HepG2 (cell line): Measurements from ENCODE around the gene IYD. TPM values are rescaled to one million over a fixed set of nuclear protein-coding genes. Genes with fewer than 3 reads are reported as not detected.

Experiments
- ATAC-seq: fragments of 200-7000 bp; cut with Tn5 transposase; 3 replicates; pipeline ENCODE4 v1.9.1; 2020; ENCODE audit warnings: mild to moderate bottlenecking, moderate library complexity
- BruUV-seq: library from RNA; stranded (reverse); fragments of 400-500 nt; replicated peaks from 2 replicates; lab custom pipeline; 2021; lab: Mats Ljungman, UMichigan
- CTCF ChIA-PET: fragments of 300-600 bp; formaldehyde crosslinking; extraction: SDS; loops from one replicate; lab custom pipeline; 2021; ENCODE audit warnings: low total read pairs, inconsistent platforms, low intra/inter-chr PET ratio; lab: Yijun Ruan, JAX
- POLR2A ChIA-PET: fragments of 350-600 bp; sonication (Branson Sonifier 250); formaldehyde crosslinking; loops from one replicate; lab custom pipeline; 2020; ENCODE audit warnings: antibody characterized with exemption, inconsistent platforms; lab: Yijun Ruan, JAX
- DNase-seq: peaks from one replicate; pipeline ENCODE4 v3.0.0-alpha.2; 2015; ENCODE audit warnings: low spot score
- FAIRE-seq: peaks from 3 replicates; lab custom pipeline; 2011; peaks lifted over from hg19 to GRCh38; lab: Jason Lieb, UNC
- H2AFZ ChIP-seq: one replicate; pipeline ENCODE4 v1.6.1; 2011; ENCODE audit warnings: low read length, inconsistent platforms
- H3K27ac ChIP-seq: fragments of 300-600 bp; 3 replicates; pipeline ENCODE4 v1.8.0; 2011; ENCODE audit warnings: mixed run types, mild to moderate bottlenecking, mixed read lengths, low read length, inconsistent platforms; ENCODE audit not compliant: insufficient read depth; ENCODE audit errors: extremely low read length
- H3K27me3 ChIP-seq, 2 experiments: fragments of 200-600 bp in 1 of 2; 2 replicates in 1 of 2; 3 replicates in 1 of 2; pipeline versions ENCODE4 v1.6.0 to v1.8.0; 2011; ENCODE audit warnings: low read length in 2 of 2, mild to moderate bottlenecking in 2 of 2, moderate library complexity in 2 of 2, inconsistent platforms in 1 of 2; ENCODE audit not compliant: insufficient read depth in 2 of 2, control insufficient read depth in 1 of 2
- H3K36me3 ChIP-seq, 2 experiments: fragments of 200-600 bp in 1 of 2; replicated peaks in 1 of 2; 2 replicates in 1 of 2; 3 replicates in 1 of 2; pipeline versions ENCODE4 v1.5.1 to v1.8.0; 2011; ENCODE audit warnings: low read length in 2 of 2, inconsistent platforms in 1 of 2; ENCODE audit not compliant: insufficient read depth in 2 of 2, control insufficient read depth in 1 of 2
- H3K4me1 ChIP-seq: 2 replicates; pipeline ENCODE4 v1.5.1; 2012; ENCODE audit warnings: low read length, inconsistent platforms; ENCODE audit not compliant: insufficient read depth
- H3K4me2 ChIP-seq: 2 replicates; pipeline ENCODE4 v1.6.0; 2011; ENCODE audit warnings: low read depth, low read length, inconsistent platforms
- H3K4me3 ChIP-seq, 3 experiments: fragments of 200-600 bp in 1 of 3; sonication (generic), shearing (Covaris generic) in 1 of 3; replicated peaks in 1 of 3; 2 replicates each; pipeline ENCODE4 v1.5.1; 2011 to 2016; ENCODE audit warnings: low read length in 3 of 3, inconsistent platforms in 2 of 3, low read depth in 2 of 3, mild to moderate bottlenecking in 2 of 3, control low read depth in 1 of 3, mixed read lengths in 1 of 3; ENCODE audit not compliant: insufficient read depth in 1 of 3
- H3K79me2 ChIP-seq: one replicate; pipeline ENCODE4 v1.6.1; 2011; ENCODE audit warnings: low read length, inconsistent platforms; ENCODE audit not compliant: insufficient read depth
- H3K9ac ChIP-seq: 2 replicates; pipeline ENCODE4 v1.6.0; 2011; ENCODE audit warnings: mild to moderate bottlenecking, low read depth, low read length, inconsistent platforms; ENCODE audit not compliant: insufficient read depth
- H3K9me3 ChIP-seq: 2 replicates; pipeline ENCODE4 v1.5.1; 2012; ENCODE audit warnings: mild to moderate bottlenecking, low read length
- H4K20me1 ChIP-seq: 2 replicates; pipeline ENCODE4 v1.6.0; 2011; ENCODE audit warnings: inconsistent platforms, mild to moderate bottlenecking, low read length, moderate library complexity; ENCODE audit not compliant: insufficient read depth
- E2F2 ChIP-seq: sonication (generic); formaldehyde crosslinking; IDR thresholded peaks from 2 replicates; pipeline ENCODE4 v1.4.0; 2020; ENCODE audit warnings: missing genetic modification reagents, borderline replicate concordance
- GATA4 ChIP-seq: sonication (generic); IDR thresholded peaks from 2 replicates; pipeline ENCODE4 v1.6.1; 2016; ENCODE audit warnings: antibody characterized with exemption, low read depth, borderline replicate concordance
- HOXA9 ChIP-seq: sonication (generic); formaldehyde crosslinking; IDR thresholded peaks from 2 replicates; pipeline ENCODE4 v1.8.1; 2022; ENCODE audit warnings: missing genetic modification reagents, mild to moderate bottlenecking, moderate library complexity, borderline replicate concordance
- MLLT10 ChIP-seq: sonication (generic); formaldehyde crosslinking; IDR thresholded peaks from 2 replicates; pipeline ENCODE4 v1.4.0; 2020; ENCODE audit warnings: missing genetic modification reagents
- MLX ChIP-seq: IDR thresholded peaks from 2 replicates; pipeline ENCODE4 v1.6.1; 2016
- SAFB2 ChIP-seq: sonication (generic); formaldehyde crosslinking; IDR thresholded peaks from 2 replicates; pipeline ENCODE4 v1.5.1; 2020; ENCODE audit warnings: missing genetic modification reagents, low read depth, mild to moderate bottlenecking, borderline replicate concordance
- ZFP62 ChIP-seq: sonication (generic); formaldehyde crosslinking; IDR thresholded peaks from 2 replicates; pipeline ENCODE4 v1.4.0; 2020; ENCODE audit warnings: missing genetic modification reagents
- ZNF556 ChIP-seq: sonication (generic); formaldehyde crosslinking; IDR thresholded peaks from 2 replicates; pipeline ENCODE4 v1.4.0; 2020; ENCODE audit warnings: mild to moderate bottlenecking, missing genetic modification reagents, borderline replicate concordance
- ZNF580 ChIP-seq: IDR thresholded peaks from 2 replicates; pipeline ENCODE4 v1.6.1; 2016; ENCODE audit warnings: low read depth, borderline replicate concordance
- ZNF672 ChIP-seq: sonication (generic); formaldehyde crosslinking; IDR thresholded peaks from 2 replicates; pipeline ENCODE4 v1.8.1; 2022; ENCODE audit warnings: missing genetic modification reagents
- WGBS: methylation state at CpG from one replicate; pipeline ENCODE4 v1.1.6; 2017; ENCODE audit warnings: low lambda C conversion rate; 5-methylcytosine and 5-hydroxymethylcytosine counted together
- in situ Hi-C: cut with HindIII; loops from 2 replicates; pipeline ENCODE4 v1.10.0; 2017; ENCODE audit warnings: low pct_unique_long_range_greater_than_20kb; ENCODE audit not compliant: extremely low pct_ligation_motif_present
- intact Hi-C: fragments of 100-400 bp; cut with micrococcal nuclease; formaldehyde crosslinking; loops from one replicate; pipeline ENCODE4 v1.10.0; 2022; ENCODE audit not compliant: unreplicated experiment
- polyA plus RNA-seq, 8 experiments: library from polyadenylated mRNA; depleted of rRNA in 3 of 8; stranded (reverse) in 7 of 8; unstranded in 1 of 8; fragments of >200 nt; fragmentation: Illumina TruSeq in 4 of 8; extraction: Trizol in 4 of 8; gene quantifications; 2 replicates each; pipeline versions ENCODE4 v1.2.1 to v1.2.3, GENCODE V29; 2011 to 2016; ENCODE audit warnings: low read depth in 4 of 8, missing spikeins in 1 of 8, mixed read lengths in 1 of 8; ENCODE audit not compliant: insufficient read depth in 1 of 8
- total RNA-seq, 5 experiments: library from RNA; depleted of rRNA; stranded (reverse); fragments of >200 nt; fragmentation: Illumina TruSeq; extraction: Trizol; gene quantifications; 2 replicates each; pipeline ENCODE4 v1.2.3, GENCODE V29; 2016; ENCODE audit warnings: low read depth in 1 of 5
- TF ChIP-seq, protein P1 (sequence below): sonication (generic); formaldehyde crosslinking; IDR thresholded peaks from 2 replicates; pipeline ENCODE4 v1.8.0; 2022; ENCODE audit warnings: mild to moderate bottlenecking, missing genetic modification reagents
- TF ChIP-seq, protein P2 (sequence below): sonication (generic); formaldehyde crosslinking; IDR thresholded peaks from 2 replicates; pipeline ENCODE4 v1.4.0; 2020; ENCODE audit warnings: missing genetic modification reagents

Gene IYD
- total and polyA plus RNA-seq, 2 of the 13 experiments (the other 11 are each of a cell fraction or from before 2014, with no cell fraction given) = 0.01 to 0.46 TPM

- POLR2A ChIA-PET = no interaction called here
These were observed 2.6 kb upstream of the IYD start for GRCh38 chr6:150366118-150366778.

GRCh38 chr6:150369408-150369807 is 596 bp downstream of the IYD start:
- H3K27ac ChIP-seq = no peak overlapping the region
- H3K9ac ChIP-seq = no peak overlapping the region
- DNase-seq (no peak), FAIRE-seq (no peak), ATAC-seq (no peak)
- no peaks in the 10 kb centered on the region for H3K79me2 ChIP-seq
- H3K27me3 ChIP-seq = no peaks in the 10 kb centered on the region
- intact Hi-C loops = no loop called here
- in situ Hi-C loops = no loop called here
- no peaks in the 10 kb centered on the region for H3K36me3 ChIP-seq
- no peak overlapping the region for H3K4me2 ChIP-seq
- BruUV-seq = no TSS peak
- H3K9me3 ChIP-seq = no peaks in the 10 kb centered on the region
- CTCF ChIA-PET = no interaction called here
- H3K4me3 ChIP-seq = no peak overlapping the region
- no peak overlapping the region for H2AFZ ChIP-seq
- POLR2A ChIA-PET = no interaction called here
- WGBS = 31% methylated on average over 2 of the region's 2 CpGs
- H4K20me1 ChIP-seq = no peaks in the 10 kb centered on the region
- H3K4me1 ChIP-seq = peaks cover 14% of the 10 kb centered on the region
- TF ChIP-seq, protein P1, sequence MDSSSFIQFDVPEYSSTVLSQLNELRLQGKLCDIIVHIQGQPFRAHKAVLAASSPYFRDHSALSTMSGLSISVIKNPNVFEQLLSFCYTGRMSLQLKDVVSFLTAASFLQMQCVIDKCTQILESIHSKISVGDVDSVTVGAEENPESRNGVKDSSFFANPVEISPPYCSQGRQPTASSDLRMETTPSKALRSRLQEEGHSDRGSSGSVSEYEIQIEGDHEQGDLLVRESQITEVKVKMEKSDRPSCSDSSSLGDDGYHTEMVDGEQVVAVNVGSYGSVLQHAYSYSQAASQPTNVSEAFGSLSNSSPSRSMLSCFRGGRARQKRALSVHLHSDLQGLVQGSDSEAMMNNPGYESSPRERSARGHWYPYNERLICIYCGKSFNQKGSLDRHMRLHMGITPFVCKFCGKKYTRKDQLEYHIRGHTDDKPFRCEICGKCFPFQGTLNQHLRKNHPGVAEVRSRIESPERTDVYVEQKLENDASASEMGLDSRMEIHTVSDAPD (CRISPR knock-in tag) = no peak
- TF ChIP-seq E2F2 (CRISPR knock-in tag) (no peak), ZNF672 (CRISPR knock-in tag) (no peak), SAFB2 (no peak), ZNF580 (CRISPR knock-in tag) (no peak), ZFP62 (CRISPR knock-in tag) (no peak), GATA4 (no peak), HOXA9 (CRISPR knock-in tag) (no peak)

More at GRCh38 chr6:150366118-150366778, 2.6 kb upstream of the IYD start:
- Histone ChIP-seq H3K79me2 (no peaks in the 10 kb centered on the region), H3K9ac (no peak overlapping the region), H3K4me2 (no peak overlapping the region), H2AFZ (no peak overlapping the region), H3K4me1 (peaks cover 14% of the 10 kb centered on the region), H3K9me3 (no peaks in the 10 kb centered on the region), H3K27ac (no peak overlapping the region), H3K4me3 (no peak overlapping the region), H3K36me3 (no peaks in the 10 kb centered on the region), H3K27me3 (no peaks in the 10 kb centered on the region), H4K20me1 (no peaks in the 10 kb centered on the region)
- intact Hi-C loops (no loop called here), in situ Hi-C loops (no loop called here)
- CTCF ChIA-PET = no interaction called here
- no TSS peak for BruUV-seq
- DNase-seq (no peak), ATAC-seq (no peak), FAIRE-seq (no peak)
- TF ChIP-seq MLLT10 = no peak
- TF ChIP-seq ZNF556 = no peak
- TF ChIP-seq MLX (CRISPR knock-in tag) = no peak
- TF ChIP-seq, protein P2, sequence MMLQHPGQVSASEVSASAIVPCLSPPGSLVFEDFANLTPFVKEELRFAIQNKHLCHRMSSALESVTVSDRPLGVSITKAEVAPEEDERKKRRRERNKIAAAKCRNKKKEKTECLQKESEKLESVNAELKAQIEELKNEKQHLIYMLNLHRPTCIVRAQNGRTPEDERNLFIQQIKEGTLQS (CRISPR knock-in tag) = no peak
- 30% methylated on average over 7 of the region's 7 CpGs for WGBS
